K562 (cell line): ENCODE results near the gene FILIP1L. TPM values are rescaled to one million over a fixed set of nuclear protein-coding genes. Genes with fewer than 3 reads are reported as not detected.

Source experiments
- ATAC-seq: fragments of 200-7000 bp; cut with Tn5 transposase; 3 replicates; pipeline ENCODE4 v1.9.1; 2020; ENCODE audit warnings: moderate library complexity
- BruUV-seq: library from RNA; stranded (reverse); fragments of 400-500 nt; replicated peaks from 2 replicates; lab custom pipeline; 2021; lab: Mats Ljungman, UMichigan
- CTCF ChIA-PET: fragments of 300-600 bp; formaldehyde crosslinking; extraction: SDS; loops from one replicate; lab custom pipeline; 2021; ENCODE audit warnings: low intra/inter-chr PET ratio; lab: Yijun Ruan, JAX
- POLR2A ChIA-PET: fragments of 300-600, 350-650 bp; sonication (Branson Sonifier 250); formaldehyde crosslinking; extraction: SDS; loops from one replicate; lab custom pipeline; 2021; ENCODE audit warnings: antibody characterized with exemption, inconsistent platforms; lab: Yijun Ruan, JAX
- DNase-seq, 4 experiments: peaks; one replicate each; pipeline versions ENCODE4 v3.0.0 to v3.0.0-alpha.2; 2011 to 2018; ENCODE audit warnings: low spot score in 3 of 4, mixed read lengths in 3 of 4; ENCODE audit errors: extremely low read depth in 1 of 4
- FAIRE-seq: peaks from 2 replicates; lab custom pipeline; 2011; peaks lifted over from hg19 to GRCh38; lab: Jason Lieb, UNC
- H2AFZ ChIP-seq: 2 replicates; pipeline ENCODE4 v1.6.0; 2011; ENCODE audit warnings: low read depth, low read length, control low read depth, inconsistent platforms
- H3K27ac ChIP-seq: fragments of 200-600 bp; 3 replicates; pipeline ENCODE4 v1.8.0; 2011; ENCODE audit warnings: low read depth, mild to moderate bottlenecking, control low read depth, inconsistent platforms, low read length, moderate library complexity, mixed read lengths; ENCODE audit errors: extremely low read depth
- H3K27me3 ChIP-seq, 2 experiments: fragments of 300-600 bp in 1 of 2; 2 replicates in 1 of 2; 3 replicates in 1 of 2; pipeline versions ENCODE4 v1.6.0 to v1.8.0; 2011; ENCODE audit warnings: inconsistent platforms in 2 of 2, low read length in 2 of 2, mild to moderate bottlenecking in 1 of 2, mixed read lengths in 1 of 2, moderate library complexity in 1 of 2; ENCODE audit not compliant: control insufficient read depth in 2 of 2, insufficient read depth in 2 of 2
- H3K36me3 ChIP-seq: fragments of 300-600 bp; 3 replicates; pipeline ENCODE4 v1.8.0; 2011; ENCODE audit warnings: mild to moderate bottlenecking, low read length, inconsistent platforms; ENCODE audit not compliant: control insufficient read depth, insufficient read depth
- H3K4me1 ChIP-seq, 2 experiments: fragments of 200-600 bp in 1 of 2; replicated peaks in 1 of 2; 2 replicates in 1 of 2; 3 replicates in 1 of 2; pipeline versions ENCODE4 v1.5.1 to v1.8.0; 2011; ENCODE audit warnings: inconsistent platforms in 2 of 2, low read length in 2 of 2, mild to moderate bottlenecking in 1 of 2, mixed read lengths in 1 of 2, moderate library complexity in 1 of 2; ENCODE audit not compliant: control insufficient read depth in 2 of 2, insufficient read depth in 2 of 2
- H3K4me2 ChIP-seq: 2 replicates; pipeline ENCODE4 v1.6.1; 2011; ENCODE audit warnings: low read length, control low read depth, inconsistent platforms, mixed read lengths; ENCODE audit not compliant: insufficient read depth
- H3K4me3 ChIP-seq: fragments of 200-600 bp; sonication (generic), shearing (Covaris generic); 2 replicates; pipeline ENCODE4 v1.5.1; 2016; ENCODE audit warnings: control low read depth, inconsistent platforms
- H3K79me2 ChIP-seq: fragments of 200-600 bp; 3 replicates; pipeline ENCODE4 v1.8.0; 2011; ENCODE audit warnings: low read length, inconsistent platforms; ENCODE audit not compliant: control insufficient read depth, insufficient read depth
- H3K9ac ChIP-seq, 2 experiments: 2 replicates each; pipeline versions ENCODE4 v1.6.0 to v1.6.1; 2011; ENCODE audit warnings: low read depth in 2 of 2, low read length in 2 of 2, control low read depth in 1 of 2, inconsistent platforms in 1 of 2, mild to moderate bottlenecking in 1 of 2, mixed read lengths in 1 of 2; ENCODE audit not compliant: insufficient read depth in 1 of 2
- H3K9me1 ChIP-seq: one replicate; pipeline ENCODE4 v1.6.0; 2011; ENCODE audit warnings: inconsistent platforms, mild to moderate bottlenecking, low read length, moderate library complexity; ENCODE audit not compliant: control insufficient read depth, insufficient read depth
- H3K9me3 ChIP-seq: replicated peaks from 2 replicates; pipeline ENCODE4 v1.5.1; 2011; ENCODE audit warnings: low read depth, low read length, inconsistent platforms; ENCODE audit not compliant: control insufficient read depth, insufficient read depth
- H4K20me1 ChIP-seq: replicated peaks from 2 replicates; pipeline ENCODE4 v1.6.1; 2011; ENCODE audit warnings: low read length, inconsistent platforms, mixed read lengths; ENCODE audit not compliant: control insufficient read depth, insufficient read depth
- ARID2 ChIP-seq: fragments of 450-650 bp; IDR thresholded peaks from 2 replicates; pipeline ENCODE4 v1.6.1; 2017; ENCODE audit warnings: antibody characterized with exemption, mild to moderate bottlenecking
- JUND ChIP-seq, 2 experiments: IDR thresholded peaks; 2 replicates in 1 of 2; 3 replicates in 1 of 2; pipeline ENCODE4 v1.6.1; 2011; ENCODE audit warnings: borderline replicate concordance in 2 of 2, low read depth in 2 of 2, low read length in 2 of 2, improper control_type of control experiment in 1 of 2, missing biosample characterization in 1 of 2, missing genetic modification characterization in 1 of 2, missing genetic modification reagents in 1 of 2
- MYC ChIP-seq, 2 experiments: fragments of 250-450 bp in 1 of 2; sonication (Bioruptor Pico) in 1 of 2; IDR thresholded peaks; 2 replicates each; pipeline versions ENCODE4 v1.5.1 to v1.6.1; 2012 to 2021; ENCODE audit warnings: low read depth in 2 of 2, borderline replicate concordance in 1 of 2, improper control_type of control experiment in 1 of 2, low read length in 1 of 2, mild to moderate bottlenecking in 1 of 2, moderate library complexity in 1 of 2
- NRF1 ChIP-seq, 2 experiments: fragments of 450-650 bp; IDR thresholded peaks in 1 of 2; conservative IDR thresholded peaks in 1 of 2; 2 replicates each; pipeline ENCODE4 v1.6.1; 2014; ENCODE audit warnings: mild to moderate bottlenecking in 2 of 2
- RREB1 ChIP-seq: fragments of 250-450 bp; sonication (Bioruptor Pico); IDR thresholded peaks from 2 replicates; pipeline ENCODE4 v1.4.0; 2020
- STAG1 ChIP-seq: sonication (generic); formaldehyde crosslinking; IDR thresholded peaks from 2 replicates; pipeline ENCODE4 v1.5.0; 2020; ENCODE audit warnings: missing genetic modification reagents, borderline replicate concordance
- WGBS: fragments of 100-300 bp; shearing (Covaris generic); methylation state at CpG from one replicate; pipeline ENCODE4 v1.1.6; 2016; ENCODE audit warnings: low coverage, mixed read lengths; ENCODE audit not compliant: insufficient coverage; ENCODE audit errors: missing lambda C conversion rate; 5-methylcytosine and 5-hydroxymethylcytosine counted together
- in situ Hi-C: fragments of 300-500 bp; cut with MboI; formaldehyde crosslinking; loops from 4 replicates; pipeline ENCODE4 v1.15.0; 2018; ENCODE audit warnings: inconsistent platforms, mixed read lengths
- intact Hi-C: fragments of 100-400 bp; cut with micrococcal nuclease; formaldehyde crosslinking; loops from 2 replicates; pipeline ENCODE4 v1.14.2; 2022
- polyA plus RNA-seq, 8 experiments: library from polyadenylated mRNA; depleted of rRNA in 4 of 8; stranded (reverse) in 5 of 8; unstranded in 3 of 8; fragments of >200 nt; fragmentation: Nextera tagmentation in 2 of 8; fragmentation: Illumina TruSeq in 1 of 8; extraction: Ambion mirVana in 2 of 8; extraction: Trizol in 1 of 8; gene quantifications; 2 replicates each; pipeline versions ENCODE4 v1.2.1 to v1.2.3, GENCODE V29; 2011 to 2014; ENCODE audit warnings: inconsistent platforms in 1 of 8, missing spikeins in 1 of 8
- total RNA-seq, 7 experiments: library from RNA; depleted of rRNA in 6 of 7; stranded (reverse); fragments of >200 nt in 6 of 7; fragmentation: Illumina TruSeq in 2 of 7; extraction: Trizol in 2 of 7; gene quantifications; 2 replicates each; pipeline versions ENCODE4 v1.2.1 to v1.2.3, GENCODE V29; 2011 to 2021; ENCODE audit warnings: low replicate concordance in 1 of 7

Gene FILIP1L
- total and polyA plus RNA-seq, 9 of the 15 experiments (the other 6 are each of a cell fraction or from before 2014, with no cell fraction given) = 0.50 to 2.1 (median 1.1) TPM

DNA sequence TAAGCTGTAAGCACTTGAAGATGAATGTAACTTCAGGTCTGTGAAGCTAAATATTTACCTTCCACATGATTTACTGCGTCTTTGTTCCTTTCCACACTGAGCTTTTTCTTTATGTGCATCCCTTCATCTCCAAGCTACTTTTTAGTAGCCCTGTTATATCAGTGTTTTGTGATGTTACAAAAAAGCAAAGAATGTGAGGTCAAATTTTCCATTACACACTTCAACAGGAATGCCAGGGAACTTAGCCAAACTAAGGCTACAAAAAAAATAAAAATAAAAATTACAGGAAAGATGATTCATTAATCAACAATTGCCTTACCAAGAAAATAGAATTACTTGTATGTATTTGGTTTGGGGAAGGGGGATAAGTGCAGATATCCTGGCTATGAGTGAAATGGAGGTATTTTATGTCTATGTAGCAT is 73.0 kb downstream of the FILIP1L start:
- Histone ChIP-seq H3K79me2 (no peaks in the 10 kb centered on the region), H3K9me1 (no peaks in the 10 kb centered on the region), H2AFZ (no peak overlapping the region), H3K9ac (no peak overlapping the region), H3K4me3 (no peak overlapping the region), H3K27ac (no peak overlapping the region), H3K4me1 (no peaks in the 10 kb centered on the region), H3K9me3 (no peaks in the 10 kb centered on the region), H3K36me3 (no peaks in the 10 kb centered on the region), H4K20me1 (no peaks in the 10 kb centered on the region), H3K4me2 (no peak overlapping the region), H3K27me3 (no peaks in the 10 kb centered on the region)
- WGBS = 100% methylated on average over 1 of the region's 1 CpG
- no peak for DNase-seq
- no TSS peak for BruUV-seq
- TF ChIP-seq JUND (IDR thresholded peaks at IDR 0.05; ENCODE audit: borderline replicate concordance, low read depth, low read length) = 0 out of 2 replicates have a peak, but pooled peaks have one; percentile 13
- no peak for TF ChIP-seq JUND (tag; IDR thresholded peaks at IDR 0.05; ENCODE audit: borderline replicate concordance, low read depth, low read length)
- TF ChIP-seq ARID2 = no peak
- CTCF ChIA-PET = no interaction called here
- in situ Hi-C loops = no loop called here
- intact Hi-C loops = no loop called here
- no peak for FAIRE-seq
- no peak for ATAC-seq
- POLR2A ChIA-PET = interaction anchor here (0.9 kb wide), 1 partner anchor 17 kb away, joined by 4 read pairs; no protein-coding TSS in a partner anchor

DNA sequence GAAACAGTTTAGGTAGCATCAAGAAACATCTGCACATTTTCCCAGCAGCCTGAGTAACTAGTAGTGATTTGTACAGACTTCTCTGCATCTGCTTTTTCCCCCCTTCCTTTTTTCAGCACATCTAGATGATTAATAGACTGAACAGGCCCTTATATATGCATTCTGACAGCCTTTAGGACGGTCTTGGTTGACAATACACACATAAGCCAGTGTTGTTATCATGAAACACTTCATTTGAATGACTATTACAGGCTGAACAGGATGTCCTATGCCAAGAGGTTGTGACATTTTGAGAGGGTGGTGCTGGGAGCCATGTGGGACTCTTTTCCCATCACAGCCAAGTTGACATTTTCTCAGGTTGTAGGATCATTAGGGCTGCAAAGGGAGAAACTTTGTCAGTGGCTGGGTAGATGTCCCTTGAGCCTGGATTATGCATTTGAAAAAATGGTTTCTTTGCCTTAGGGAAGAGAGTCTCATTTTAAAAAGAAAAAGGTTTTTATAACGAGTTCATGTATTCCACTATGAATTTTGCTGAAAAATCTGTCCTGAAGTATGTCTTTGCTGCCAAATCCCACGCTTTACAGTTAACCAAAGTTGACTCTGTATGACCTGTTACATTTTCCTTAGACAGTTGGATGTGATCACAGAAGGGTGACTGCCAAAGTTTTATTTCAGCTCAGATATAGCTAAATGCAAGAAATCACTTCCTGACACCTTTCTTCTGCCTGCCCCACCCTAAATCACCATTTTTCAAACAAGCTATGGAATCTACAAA is 73.7 kb downstream of the FILIP1L start:
- ChIA-PET CTCF (no interaction called here), POLR2A (interaction anchor here (0.9 kb wide), 1 partner anchor 17 kb away, joined by 4 read pairs; no protein-coding TSS in a partner anchor)
- FAIRE-seq (no peak), ATAC-seq (no peak), DNase-seq (no peak)
- H3K9ac ChIP-seq = no peak overlapping the region
- no peaks in the 10 kb centered on the region for H4K20me1 ChIP-seq
- H2AFZ ChIP-seq = no peak overlapping the region
- H3K4me3 ChIP-seq = no peak overlapping the region
- WGBS = 75% methylated on average over 2 of the region's 3 CpGs
- in situ Hi-C loops (no loop called here), intact Hi-C loops (no loop called here)
- H3K79me2 ChIP-seq = no peaks in the 10 kb centered on the region
- no peaks in the 10 kb centered on the region for H3K9me1 ChIP-seq
- BruUV-seq = no TSS peak
- H3K4me1 ChIP-seq = no peaks in the 10 kb centered on the region
- no peaks in the 10 kb centered on the region for H3K36me3 ChIP-seq
- H3K27ac ChIP-seq = no peak overlapping the region
- H3K4me2 ChIP-seq = no peak overlapping the region
- no peaks in the 10 kb centered on the region for H3K9me3 ChIP-seq
- H3K27me3 ChIP-seq = no peaks in the 10 kb centered on the region
- TF ChIP-seq STAG1 (CRISPR knock-in tag) (no peak), MYC (IDR thresholded peaks at IDR 0.05; ENCODE audit: low read depth, low read length) (no peak), MYC (CRISPR knock-in tag; IDR thresholded peaks at IDR 0.05; ENCODE audit: borderline replicate concordance, low read depth) (no peak), RREB1 (CRISPR knock-in tag) (no peak), NRF1 (conservative IDR thresholded peaks at IDR 0.05 in 1 of 2, IDR thresholded peaks at IDR 0.05 in 1 of 2) (no peak)
